ENCODE results near the gene BRSK2.

The BRSK2 gene

GRCh38 chr11:1457856-1458255 lies 68.1 kb downstream of the BRSK2 start:
- Histone ChIP-seq H3K9me3 (ENCODE audit: control insufficient read depth, insufficient read depth, low read length) (no peaks in the 10 kb centered on the region), H3K4me3 (ENCODE audit: low read depth, low read length) (no peak overlapping the region), H3K4me1 (ENCODE audit: control insufficient read depth, insufficient read depth, low read length) (no peaks in the 10 kb centered on the region), H3K36me3 (ENCODE audit: control insufficient read depth, insufficient read depth, low read length) (peaks cover 9% of the 10 kb centered on the region), H3K27ac (ENCODE audit: low read depth, low read length) (no peak overlapping the region), H3K27me3 (ENCODE audit: control insufficient read depth, insufficient read depth, low read length) (no peaks in the 10 kb centered on the region), H3K9ac (ENCODE audit: low read depth, low read length) (no peak overlapping the region)

GRCh38 chr11:1458340-1459218 lies 68.8 kb downstream of the BRSK2 start:
- no peak overlapping the region for H3K4me3 ChIP-seq (ENCODE audit: low read depth, low read length)
- H3K36me3 ChIP-seq (ENCODE audit: control insufficient read depth, insufficient read depth, low read length), result peaks cover 6% of the 10 kb centered on the region; the same call in 1 of the 2 replicates
- no peaks in the 10 kb centered on the region for H3K4me1 ChIP-seq (ENCODE audit: control insufficient read depth, insufficient read depth, low read length)
- no peaks in the 10 kb centered on the region for H3K27me3 ChIP-seq (ENCODE audit: control insufficient read depth, insufficient read depth, low read length)
- no peak overlapping the region for H3K27ac ChIP-seq (ENCODE audit: low read depth, low read length)
- H3K9ac ChIP-seq (ENCODE audit: low read depth, low read length), result no peak overlapping the region
- no peaks in the 10 kb centered on the region for H3K9me3 ChIP-seq (ENCODE audit: control insufficient read depth, insufficient read depth, low read length)

GRCh38 chr11:1459219-1459575 lies 69.5 kb downstream of the BRSK2 start:
- no peak overlapping the region for H3K9ac ChIP-seq (ENCODE audit: low read depth, low read length)
- no peak overlapping the region for H3K27ac ChIP-seq (ENCODE audit: low read depth, low read length)
- H3K9me3 ChIP-seq (ENCODE audit: control insufficient read depth, insufficient read depth, low read length), result no peaks in the 10 kb centered on the region
- peaks cover 6% of the 10 kb centered on the region; the same call in 1 of the 2 replicates for H3K36me3 ChIP-seq (ENCODE audit: control insufficient read depth, insufficient read depth, low read length)
- no peak overlapping the region for H3K4me3 ChIP-seq (ENCODE audit: low read depth, low read length)
- no peaks in the 10 kb centered on the region for H3K4me1 ChIP-seq (ENCODE audit: control insufficient read depth, insufficient read depth, low read length)
- H3K27me3 ChIP-seq (ENCODE audit: control insufficient read depth, insufficient read depth, low read length), result no peaks in the 10 kb centered on the region

GRCh38 chr11:1459764-1460395 lies 70.1 kb downstream of the BRSK2 start:
- Histone ChIP-seq H3K27me3 (ENCODE audit: control insufficient read depth, insufficient read depth, low read length) (no peaks in the 10 kb centered on the region), H3K9me3 (ENCODE audit: control insufficient read depth, insufficient read depth, low read length) (no peaks in the 10 kb centered on the region), H3K36me3 (ENCODE audit: control insufficient read depth, insufficient read depth, low read length) (peaks cover 6% of the 10 kb centered on the region; the same call in 1 of the 2 replicates), H3K4me1 (ENCODE audit: control insufficient read depth, insufficient read depth, low read length) (no peaks in the 10 kb centered on the region), H3K27ac (ENCODE audit: low read depth, low read length) (no peak overlapping the region), H3K9ac (ENCODE audit: low read depth, low read length) (no peak overlapping the region), H3K4me3 (ENCODE audit: low read depth, low read length) (no peak overlapping the region)

GRCh38 chr11:1460396-1460985 lies 70.8 kb downstream of the BRSK2 start:
- Histone ChIP-seq H3K9me3 (ENCODE audit: control insufficient read depth, insufficient read depth, low read length) (no peaks in the 10 kb centered on the region), H3K4me3 (ENCODE audit: low read depth, low read length) (no peak overlapping the region), H3K9ac (ENCODE audit: low read depth, low read length) (no peak overlapping the region), H3K27ac (ENCODE audit: low read depth, low read length) (no peak overlapping the region), H3K36me3 (ENCODE audit: control insufficient read depth, insufficient read depth, low read length) (peaks cover 6% of the 10 kb centered on the region; the same call in 1 of the 2 replicates), H3K27me3 (ENCODE audit: control insufficient read depth, insufficient read depth, low read length) (no peaks in the 10 kb centered on the region), H3K4me1 (ENCODE audit: control insufficient read depth, insufficient read depth, low read length) (no peaks in the 10 kb centered on the region)

- Histone ChIP-seq H3K27ac (ENCODE audit: low read depth, low read length) (no peak overlapping the region), H3K36me3 (ENCODE audit: control insufficient read depth, insufficient read depth, low read length) (peaks cover 5% of the 10 kb centered on the region; the same call in 1 of the 2 replicates), H3K9me3 (ENCODE audit: control insufficient read depth, insufficient read depth, low read length) (no peaks in the 10 kb centered on the region), H3K27me3 (ENCODE audit: control insufficient read depth, insufficient read depth, low read length) (no peaks in the 10 kb centered on the region), H3K9ac (ENCODE audit: low read depth, low read length) (no peak overlapping the region), H3K4me1 (ENCODE audit: control insufficient read depth, insufficient read depth, low read length) (no peaks in the 10 kb centered on the region), H3K4me3 (ENCODE audit: low read depth, low read length) (no peak overlapping the region)
Measured at GRCh38 chr11:1460986-1461825, 71.5 kb downstream of the BRSK2 start.

- no peaks in the 10 kb centered on the region for H3K4me1 ChIP-seq (ENCODE audit: control insufficient read depth, insufficient read depth, low read length)
- H3K27ac ChIP-seq (ENCODE audit: low read depth, low read length), result no peak overlapping the region
- no peaks in the 10 kb centered on the region for H3K36me3 ChIP-seq (ENCODE audit: control insufficient read depth, insufficient read depth, low read length)
- H3K27me3 ChIP-seq (ENCODE audit: control insufficient read depth, insufficient read depth, low read length), result no peaks in the 10 kb centered on the region
- H3K9ac ChIP-seq (ENCODE audit: low read depth, low read length), result no peak overlapping the region
- H3K4me3 ChIP-seq (ENCODE audit: low read depth, low read length), result no peak overlapping the region
- no peaks in the 10 kb centered on the region for H3K9me3 ChIP-seq (ENCODE audit: control insufficient read depth, insufficient read depth, low read length)
Measured at GRCh38 chr11:1461826-1462697, 72.3 kb downstream of the BRSK2 start.

GRCh38 chr11:1462698-1462975 lies 72.9 kb downstream of the BRSK2 start:
- H3K9ac ChIP-seq (ENCODE audit: low read depth, low read length), result no peak overlapping the region
- no peaks in the 10 kb centered on the region for H3K27me3 ChIP-seq (ENCODE audit: control insufficient read depth, insufficient read depth, low read length)
- H3K4me3 ChIP-seq (ENCODE audit: low read depth, low read length), result no peak overlapping the region
- H3K9me3 ChIP-seq (ENCODE audit: control insufficient read depth, insufficient read depth, low read length), result no peaks in the 10 kb centered on the region
- H3K27ac ChIP-seq (ENCODE audit: low read depth, low read length), result no peak overlapping the region
- H3K36me3 ChIP-seq (ENCODE audit: control insufficient read depth, insufficient read depth, low read length), result no peaks in the 10 kb centered on the region
- no peaks in the 10 kb centered on the region for H3K4me1 ChIP-seq (ENCODE audit: control insufficient read depth, insufficient read depth, low read length)

GRCh38 chr11:1463056-1463455 lies 73.3 kb downstream of the BRSK2 start:
- Histone ChIP-seq H3K9ac (ENCODE audit: low read depth, low read length) (no peak overlapping the region), H3K27ac (ENCODE audit: low read depth, low read length) (no peak overlapping the region), H3K27me3 (ENCODE audit: control insufficient read depth, insufficient read depth, low read length) (no peaks in the 10 kb centered on the region), H3K9me3 (ENCODE audit: control insufficient read depth, insufficient read depth, low read length) (no peaks in the 10 kb centered on the region), H3K4me3 (ENCODE audit: low read depth, low read length) (no peak overlapping the region), H3K4me1 (ENCODE audit: control insufficient read depth, insufficient read depth, low read length) (no peaks in the 10 kb centered on the region), H3K36me3 (ENCODE audit: control insufficient read depth, insufficient read depth, low read length) (no peaks in the 10 kb centered on the region)

- no peaks in the 10 kb centered on the region for H3K9me3 ChIP-seq (ENCODE audit: control insufficient read depth, insufficient read depth, low read length)
- H3K27me3 ChIP-seq (ENCODE audit: control insufficient read depth, insufficient read depth, low read length), result no peaks in the 10 kb centered on the region
- H3K4me1 ChIP-seq (ENCODE audit: control insufficient read depth, insufficient read depth, low read length), result no peaks in the 10 kb centered on the region
- no peak overlapping the region for H3K9ac ChIP-seq (ENCODE audit: low read depth, low read length)
- H3K27ac ChIP-seq (ENCODE audit: low read depth, low read length), result no peak overlapping the region
- 0 out of 2 replicates have a peak, but pooled peaks cover 2% of the 10 kb centered on the region for H3K36me3 ChIP-seq (ENCODE audit: control insufficient read depth, insufficient read depth, low read length)
- no peak overlapping the region for H3K4me3 ChIP-seq (ENCODE audit: low read depth, low read length)
Measured at GRCh38 chr11:1466784-1467183, 77.0 kb downstream of the BRSK2 start.

All from HUES48 (cell line).